Measurements from ENCODE around the gene IFIT5.
"Not testable (repeated sequence)": the region's sequence is repeated elsewhere in the genome, so short reads cannot be mapped to it uniquely, and the experiment has no call there.

The IFIT5 gene

DNA sequence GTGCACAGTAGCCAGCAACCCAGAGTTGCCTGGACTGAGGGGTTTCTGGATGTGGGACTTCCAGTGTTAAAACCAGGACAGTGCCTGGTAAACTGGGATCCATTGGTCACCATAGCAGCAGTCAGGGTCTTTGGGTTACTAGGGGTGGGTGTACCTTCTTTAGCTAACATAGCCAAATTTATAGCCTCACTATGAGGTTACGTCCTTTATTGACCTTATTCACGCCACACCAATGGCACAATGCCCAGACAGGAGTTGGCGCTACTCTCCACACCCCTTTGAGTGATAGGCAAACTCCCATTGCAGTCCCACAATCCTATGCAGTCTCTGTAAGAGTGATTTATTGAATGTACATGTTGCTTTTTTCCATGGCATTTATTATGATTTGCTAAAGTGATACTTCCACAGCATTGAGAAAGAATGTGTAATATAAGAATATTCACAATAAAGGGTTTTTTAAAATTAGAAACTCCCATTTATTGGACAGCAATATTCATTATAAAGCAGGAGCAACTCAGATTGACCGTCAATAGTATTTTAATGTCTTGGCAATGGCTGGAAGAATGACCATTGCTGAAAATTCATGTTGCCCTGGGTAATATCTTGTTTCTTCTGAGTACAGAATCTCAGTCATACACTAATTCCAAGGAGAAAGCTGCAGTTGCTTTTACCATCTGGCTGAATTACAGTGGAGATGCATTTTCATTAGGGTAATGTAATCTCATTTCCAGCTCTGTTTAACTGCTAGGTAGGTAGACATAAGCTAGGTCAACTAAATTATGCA is 26.1 kb downstream of the IFIT5 start:
- no peak for DNase-seq

DNA sequence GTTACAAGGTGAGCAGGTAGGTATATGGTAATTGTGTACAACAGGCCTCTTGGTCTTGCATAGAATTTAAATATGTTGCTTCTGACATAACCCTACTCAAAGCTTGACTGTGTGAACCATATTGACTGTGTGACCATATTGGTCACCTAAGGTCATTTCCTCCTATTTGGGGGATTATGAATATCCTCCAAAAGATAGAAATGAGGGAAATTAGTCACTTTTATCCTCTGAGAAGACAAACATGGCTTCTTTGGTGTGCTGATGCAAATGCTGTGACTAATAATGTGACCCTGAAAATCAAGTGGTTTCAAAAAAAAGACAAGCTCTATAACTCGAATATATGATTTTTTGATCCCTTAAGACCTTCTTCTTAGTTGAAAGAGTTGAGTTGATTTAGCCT is 27.9 kb downstream of the IFIT5 start:
- no peak for DNase-seq

DNA sequence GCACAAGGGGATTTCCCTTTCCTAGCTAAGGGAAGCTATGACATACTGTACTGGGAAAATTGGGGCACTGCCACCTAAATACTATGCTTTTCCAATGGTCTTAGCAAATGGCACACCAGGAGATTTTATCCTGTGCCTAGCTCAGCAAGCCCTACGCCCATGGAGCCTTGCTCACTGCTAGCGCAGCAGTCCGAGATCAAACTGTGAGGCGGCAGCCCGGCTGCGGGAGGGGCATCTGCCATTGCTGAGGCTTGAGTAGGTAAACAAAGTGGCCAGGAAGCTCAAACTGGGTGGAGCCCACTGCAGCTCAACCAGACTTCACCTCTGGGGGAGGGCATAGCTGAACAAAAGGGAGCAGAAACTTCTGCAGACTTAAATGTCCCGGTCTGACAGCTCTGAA is 30.5 kb downstream of the IFIT5 start:
- not testable (repeated sequence) for DNase-seq

DNA sequence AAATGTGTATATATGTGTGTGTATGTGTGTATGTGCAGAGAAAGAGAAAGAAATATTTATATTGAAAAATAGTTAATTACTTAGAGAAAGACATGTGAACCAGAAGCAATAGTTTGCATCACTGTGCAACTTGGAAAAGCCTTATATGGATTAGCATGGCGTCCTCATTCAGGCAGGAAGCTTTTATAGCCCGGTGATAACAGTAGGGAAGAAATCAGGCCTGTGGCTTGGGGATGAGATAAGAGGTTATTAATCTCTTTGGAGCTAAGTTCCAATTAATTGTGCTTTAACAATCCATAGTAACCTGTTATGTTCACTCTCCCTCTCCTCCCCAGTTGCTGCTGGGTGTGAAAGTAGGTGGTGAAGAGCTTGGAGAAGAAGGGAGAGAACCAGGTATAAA is 36.5 kb downstream of the IFIT5 start:
- DNase-seq: no peak

DNA sequence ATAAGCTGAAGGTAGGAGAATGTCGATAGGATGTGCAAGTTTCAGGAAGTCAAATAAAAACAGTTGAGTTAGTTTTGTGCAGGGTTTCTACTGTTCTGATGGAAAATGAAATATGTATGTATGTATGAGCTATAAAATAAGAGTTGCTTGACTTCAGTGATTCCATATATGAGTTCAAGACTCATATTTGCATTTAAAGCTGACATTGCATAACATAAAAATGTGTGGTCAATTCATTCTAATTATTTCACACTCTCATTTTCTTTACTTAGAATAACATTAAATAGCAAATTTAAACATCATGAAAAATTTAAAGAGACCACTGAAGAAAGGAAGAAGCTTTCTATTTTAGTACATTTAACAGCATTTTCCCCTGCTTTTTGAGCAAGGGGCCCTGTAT is 37.8 kb downstream of the IFIT5 start:
- DNase-seq: no peak

DNA sequence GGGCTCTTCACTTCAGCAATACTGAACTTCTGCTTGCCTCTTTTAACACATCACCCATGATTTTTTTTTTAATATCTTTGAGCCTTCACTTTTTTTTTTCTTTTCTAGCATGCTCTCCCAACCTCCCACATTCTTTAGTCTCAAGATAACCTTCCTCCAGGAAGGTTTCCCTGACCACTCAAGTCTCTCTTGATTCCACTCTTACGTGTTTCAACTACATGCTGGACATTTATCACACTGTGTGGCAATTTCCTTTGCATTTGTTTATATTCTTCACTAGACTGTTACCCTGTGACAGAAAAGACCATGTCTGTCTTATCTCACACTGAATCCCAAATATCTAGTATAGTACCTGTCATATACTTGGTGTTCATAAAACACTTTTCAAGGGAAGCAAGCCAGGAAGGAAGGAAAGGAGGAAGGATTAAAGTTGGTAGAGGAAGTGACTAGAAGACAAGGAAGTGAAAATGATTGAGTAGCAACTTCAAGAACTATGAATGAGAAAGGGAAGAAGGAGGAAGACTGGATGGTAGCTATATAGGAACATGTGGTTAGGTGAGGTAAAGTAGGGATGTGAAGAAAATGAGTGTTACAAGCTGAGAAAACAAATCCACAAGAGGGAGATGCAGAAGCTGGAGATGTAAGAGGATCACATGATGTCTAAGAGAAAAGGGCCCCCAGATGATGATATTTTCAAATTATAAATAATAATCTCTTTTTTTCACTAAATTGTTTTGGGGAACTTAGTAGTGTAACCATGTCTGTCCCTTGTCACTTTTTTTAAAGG is 40.4 kb downstream of the IFIT5 start:
- DNase-seq: no peak

DNA sequence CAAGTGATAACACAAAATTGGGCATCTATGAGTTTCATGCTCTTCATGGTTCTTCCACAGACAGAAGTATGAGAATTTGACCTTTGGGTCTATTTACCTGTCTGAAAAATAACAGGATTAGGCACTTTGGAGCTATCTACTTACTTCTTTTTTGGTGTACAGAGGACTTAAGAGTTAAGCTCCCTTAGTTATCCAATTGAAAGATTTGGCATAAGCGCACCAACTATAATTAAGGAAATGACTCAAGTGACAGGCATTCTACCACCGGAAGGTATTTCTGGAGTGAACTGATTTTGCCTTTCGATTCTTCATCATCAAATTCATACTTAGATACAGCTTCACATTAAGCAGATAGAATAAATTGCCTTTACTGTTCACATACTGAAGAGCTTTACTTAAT is 43.9 kb downstream of the IFIT5 start:
- DNase-seq: no peak

DNA sequence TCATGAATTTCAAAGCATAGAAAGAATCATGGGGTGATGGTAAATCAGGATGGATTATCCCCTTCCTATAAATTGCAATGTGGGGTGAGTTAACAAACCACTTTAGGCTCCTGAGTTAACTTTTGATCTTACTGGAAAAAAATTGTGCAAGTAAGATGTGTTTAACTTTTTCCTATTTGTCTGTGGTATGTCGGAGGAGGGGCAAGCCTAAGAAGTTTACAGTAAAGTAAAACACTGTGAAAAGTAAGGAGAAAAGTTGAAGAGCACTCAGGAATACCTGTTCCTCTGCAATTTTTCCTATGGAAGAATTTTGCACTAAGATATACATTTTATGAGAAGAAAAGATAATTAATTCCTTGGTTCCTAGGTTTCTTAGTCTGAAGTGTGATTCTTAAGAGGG is 44.4 kb downstream of the IFIT5 start:
- DNase-seq: no peak

DNA sequence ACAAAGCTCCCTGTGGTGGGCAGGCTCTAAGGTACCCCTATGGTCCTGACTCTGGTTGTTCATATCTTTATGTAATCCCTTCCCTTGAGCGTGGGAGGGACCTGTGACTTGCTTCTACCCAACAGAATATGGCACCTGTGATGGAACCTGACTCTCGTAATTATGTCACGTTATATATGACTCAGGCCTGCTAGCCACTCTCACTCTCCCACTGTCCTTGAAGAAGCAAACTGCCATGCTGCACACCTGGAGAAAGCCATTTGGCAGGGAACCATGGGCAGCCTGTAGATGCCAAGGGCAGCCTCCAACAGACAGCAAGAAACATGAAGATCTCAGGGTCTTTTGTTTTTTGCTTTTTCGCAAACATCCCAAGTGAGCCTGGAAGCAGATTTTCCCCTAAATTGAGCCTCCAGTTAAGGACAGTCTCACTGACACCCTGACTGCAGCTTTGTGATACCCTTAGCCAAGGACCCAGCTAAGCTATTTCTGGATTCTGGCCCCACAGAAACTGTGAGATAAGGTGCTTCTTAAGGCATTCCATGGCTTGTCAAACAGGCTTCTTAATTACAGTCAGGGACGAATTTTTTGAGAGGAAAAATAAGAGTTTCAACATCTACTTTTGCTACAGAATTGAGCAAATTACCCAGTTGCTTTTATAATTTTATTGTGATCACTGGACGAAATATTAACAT is 49.6 kb downstream of the IFIT5 start:
- DNase-seq: no peak

DNA sequence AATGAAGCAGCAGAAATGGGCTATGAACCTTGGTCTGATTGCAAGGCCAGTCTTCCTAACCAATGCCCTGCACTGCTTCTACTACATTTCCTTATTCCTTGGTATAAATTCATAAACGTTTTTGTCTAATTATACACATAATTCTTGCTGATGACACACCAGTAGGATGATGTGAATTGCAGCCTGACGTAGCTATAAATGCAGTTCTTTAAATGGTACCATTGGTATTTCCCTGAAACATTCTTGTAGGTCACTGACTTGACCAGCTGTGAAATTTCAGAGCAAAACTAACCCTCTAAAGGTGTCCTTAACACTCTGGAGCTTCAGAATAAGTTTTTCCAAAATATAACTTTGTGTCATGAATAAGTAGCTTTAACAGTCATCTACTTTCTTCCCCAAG is 50.8 kb downstream of the IFIT5 start:
- no peak for DNase-seq

DNA sequence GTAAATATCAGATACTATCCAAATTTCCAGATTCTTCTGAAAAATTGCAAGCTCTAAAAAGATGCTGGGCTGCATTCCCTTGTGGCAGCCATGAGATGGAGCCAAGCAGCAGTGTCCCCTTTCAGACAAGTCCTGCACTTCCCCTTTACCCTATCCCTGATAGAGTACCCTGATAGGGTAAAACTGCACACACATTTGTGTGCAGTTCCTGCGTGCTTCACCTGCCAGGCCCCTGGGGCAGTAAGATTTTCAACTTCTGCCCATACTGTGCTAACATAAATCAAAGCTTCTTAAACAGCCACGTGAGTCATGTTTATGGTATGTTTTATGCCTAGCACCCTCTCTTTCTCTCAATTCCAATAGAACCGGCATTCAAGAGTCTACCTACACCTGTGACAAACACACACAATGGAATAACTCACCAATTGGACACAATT is 52.2 kb downstream of the IFIT5 start:
- DNase-seq: no peak

DNA sequence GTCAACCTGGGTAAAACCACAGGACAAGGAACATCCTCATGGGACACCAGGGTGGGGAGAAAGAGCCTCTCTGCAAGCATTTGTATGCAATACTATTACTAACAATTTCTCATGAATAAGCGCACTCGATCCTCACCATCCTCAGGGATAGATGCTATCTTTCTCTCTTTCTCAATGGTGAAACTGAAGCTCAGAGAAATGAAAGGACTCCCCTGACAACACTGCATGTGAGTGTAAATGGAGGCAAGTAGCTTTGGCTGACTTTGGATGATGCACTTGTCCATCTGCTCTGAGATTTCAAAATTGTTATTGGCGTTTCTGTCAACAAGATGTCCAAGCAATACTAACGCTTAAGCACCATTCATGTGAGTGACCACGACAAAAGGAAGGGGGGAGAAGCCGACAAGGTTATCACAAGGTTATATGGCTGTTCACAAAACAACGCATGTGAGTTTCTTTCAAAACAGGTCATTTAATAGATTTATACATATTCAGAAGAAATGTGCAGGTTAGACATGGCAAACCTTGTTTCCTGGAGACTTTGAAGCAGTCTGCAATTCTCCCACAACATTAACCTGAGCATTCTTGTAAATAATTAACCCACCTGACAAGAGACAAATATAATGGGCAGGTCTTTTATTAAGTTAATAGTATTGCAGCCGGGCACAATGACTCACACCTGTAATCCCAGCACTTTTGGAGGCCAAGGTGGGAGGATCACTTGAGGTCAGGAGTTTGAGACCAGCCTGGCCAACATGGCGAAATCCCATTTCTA is 54.0 kb downstream of the IFIT5 start:
- DNase-seq: no peak

DNA sequence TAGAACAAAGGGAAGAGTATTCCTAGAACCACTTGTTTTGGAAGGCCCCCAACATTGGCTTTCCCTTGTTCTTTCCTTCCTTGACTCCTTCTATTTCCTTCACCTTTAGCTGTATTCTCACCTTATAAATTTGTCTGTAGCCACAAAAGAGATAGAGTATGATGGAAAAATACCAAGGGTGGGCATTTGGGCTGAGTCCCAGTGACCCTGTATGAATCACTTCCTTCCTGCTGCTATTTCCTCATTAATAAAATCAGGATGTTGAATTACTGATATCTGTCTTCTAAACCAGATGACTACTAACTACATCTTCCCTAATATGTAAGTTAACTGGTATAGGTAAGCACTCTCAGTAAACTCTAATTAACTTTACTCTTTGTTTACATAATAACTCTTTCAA is 55.1 kb downstream of the IFIT5 start:
- no peak for DNase-seq

All from central memory CD4-positive, alpha-beta T cell (primary cell).